CD4-positive, alpha-beta T cell treated with Interleukin-6 at 100 ng/mL for 8 hours (primary cell): Measurements from ENCODE around the gene ECM2.

Source experiments
- DNase-seq: peaks from one replicate; pipeline ENCODE4 v3.0.0-alpha.2; 2020; ENCODE audit warnings: mixed read lengths, low spot score

Gene ECM2

GRCh38 chr9:92500725-92501124, 35.1 kb downstream of the ECM2 start:
- DNase-seq, result no peak

- no peak for DNase-seq
These were observed 36.1 kb downstream of the ECM2 start for GRCh38 chr9:92499701-92500100.

- DNase-seq, result no peak
These were observed 39.2 kb downstream of the ECM2 start for GRCh38 chr9:92496396-92497176.

- no peak for DNase-seq
These were observed 40.9 kb downstream of the ECM2 start for GRCh38 chr9:92494856-92495255.

- no peak for DNase-seq
These were observed 41.9 kb downstream of the ECM2 start for GRCh38 chr9:92493749-92494387.

- no peak for DNase-seq
These were observed 42.9 kb downstream of the ECM2 start for GRCh38 chr9:92492781-92493401.

- DNase-seq, result no peak
These were observed 46.9 kb downstream of the ECM2 start for GRCh38 chr9:92488681-92489550.

GRCh38 chr9:92486371-92486770, 49.4 kb downstream of the ECM2 start:
- no peak for DNase-seq

- no peak for DNase-seq
These were observed 51.2 kb downstream of the ECM2 start for GRCh38 chr9:92484563-92484962.

- no peak for DNase-seq
These were observed 51.9 kb downstream of the ECM2 start for GRCh38 chr9:92483627-92484545.

GRCh38 chr9:92482805-92483204, 53.0 kb downstream of the ECM2 start:
- DNase-seq, result no peak

- DNase-seq, result no peak
These were observed 53.5 kb downstream of the ECM2 start, which contains the start of gene ASPN for GRCh38 chr9:92482329-92482728. Gene ASPN (minus strand): TSS chr9:92482506.

- DNase-seq, result no peak
These were observed 54.7 kb downstream of the ECM2 start for GRCh38 chr9:92480986-92481633.

- DNase-seq, result no peak
These were observed 55.5 kb downstream of the ECM2 start for GRCh38 chr9:92480291-92480771.

GRCh38 chr9:92479346-92479745, 56.4 kb downstream of the ECM2 start:
- no peak for DNase-seq

- DNase-seq, result no peak
These were observed 57.0 kb downstream of the ECM2 start for GRCh38 chr9:92478783-92479182.

- no peak for DNase-seq
These were observed 58.8 kb downstream of the ECM2 start for GRCh38 chr9:92476962-92477361.

- DNase-seq, result no peak
These were observed 61.2 kb downstream of the ECM2 start for GRCh38 chr9:92474587-92474986.

- DNase-seq, result no peak
These were observed 67.6 kb downstream of the ECM2 start for GRCh38 chr9:92468206-92468605.

- DNase-seq, result no peak
These were observed 68.3 kb downstream of the ECM2 start for GRCh38 chr9:92467511-92467910.
